ENCODE data around the gene FXYD6.

GRCh38 chr11:117923275-117923674, 46.8 kb upstream of the FXYD6 start:
- TF ChIP-seq CTCF (conservative IDR thresholded peaks at IDR 0.05; ENCODE audit: low read length) (no peak), EZH2phosphoT487 (IDR thresholded peaks at IDR 0.05; ENCODE audit: borderline replicate concordance, low read depth, low read length) (no peak)

All from OCI-LY7 (cell line).